GM19351 (cell line): ENCODE results near the gene SLC28A3.

ENCODE experiments used
- ATAC-seq: cut with Tn5 transposase; IDR thresholded peaks from one replicate; pipeline ENCODE4 v1.9.1; 2021; ENCODE audit warnings: mild to moderate bottlenecking, moderate library complexity; ENCODE audit not compliant: unreplicated experiment

Gene SLC28A3

DNA sequence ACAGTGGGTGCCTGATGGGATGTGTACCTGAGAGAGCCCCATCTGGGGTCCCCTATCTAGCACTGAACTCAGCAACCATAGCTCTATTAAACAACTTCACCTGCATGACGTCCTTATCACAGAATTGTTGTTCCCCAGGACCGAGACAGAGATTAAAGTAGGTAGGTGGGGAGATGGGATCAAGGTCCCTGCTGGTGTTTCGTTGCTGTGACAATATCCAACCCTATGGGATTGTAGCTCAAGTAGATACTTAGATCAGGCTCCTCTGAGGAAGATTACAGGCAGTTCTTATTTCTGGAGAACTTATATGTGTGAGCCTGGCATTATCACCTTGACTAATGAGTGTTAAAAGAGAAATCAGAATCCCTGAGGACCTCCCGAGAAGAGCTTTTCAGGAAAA is 84.9 kb downstream of the SLC28A3 start:
- no peak for ATAC-seq

- no peak for ATAC-seq
Observed at GRCh38 chr9:84254972-84255371, 85.6 kb downstream of the SLC28A3 start.

DNA sequence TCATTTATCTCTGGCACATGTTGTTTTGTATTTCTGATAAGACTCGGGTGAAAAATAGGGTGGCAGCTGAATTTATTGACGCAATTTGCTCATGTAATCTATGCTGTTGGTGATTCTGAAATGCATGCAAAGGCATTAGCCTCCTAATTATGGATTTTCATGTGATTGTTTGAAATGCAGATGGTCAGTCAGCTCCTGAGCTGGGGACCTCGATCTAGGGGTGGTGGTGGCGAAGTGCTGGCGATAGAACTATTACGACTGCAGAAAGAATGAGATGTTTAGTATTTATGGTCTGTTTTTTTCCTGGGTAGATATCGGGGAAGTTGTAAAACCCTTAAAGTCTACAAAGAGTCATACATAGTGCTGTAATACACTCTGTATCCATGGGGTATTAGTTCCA is 88.6 kb downstream of the SLC28A3 start:
- ATAC-seq, result no peak

- ATAC-seq, result no peak
Observed at GRCh38 chr9:84241817-84242373, 98.7 kb downstream of the SLC28A3 start.

GRCh38 chr9:84239343-84239742 is 101.2 kb downstream of the SLC28A3 start:
- ATAC-seq, result no peak

- no peak for ATAC-seq
Observed at GRCh38 chr9:84238652-84239051, 101.9 kb downstream of the SLC28A3 start.

DNA sequence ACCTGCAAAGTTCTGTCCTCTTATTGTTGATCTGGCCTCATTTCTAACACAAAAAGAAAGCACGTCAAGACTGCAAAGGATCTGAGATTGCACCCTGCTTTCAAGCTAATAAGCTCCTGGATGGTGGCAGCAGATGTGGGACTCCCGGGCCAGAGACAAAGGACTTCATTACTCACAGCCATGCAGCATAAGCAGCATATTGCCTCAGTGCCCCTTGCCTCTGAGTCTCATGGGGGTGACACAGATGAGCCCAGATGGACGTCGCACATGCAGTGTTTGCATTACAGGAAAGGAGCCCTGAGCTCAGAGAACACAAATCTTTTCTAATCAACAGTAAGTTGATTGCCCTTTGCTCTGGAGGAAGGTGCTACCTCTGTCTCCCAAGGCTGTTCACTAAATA is 105.0 kb downstream of the SLC28A3 start:
- ATAC-seq, result no peak

DNA sequence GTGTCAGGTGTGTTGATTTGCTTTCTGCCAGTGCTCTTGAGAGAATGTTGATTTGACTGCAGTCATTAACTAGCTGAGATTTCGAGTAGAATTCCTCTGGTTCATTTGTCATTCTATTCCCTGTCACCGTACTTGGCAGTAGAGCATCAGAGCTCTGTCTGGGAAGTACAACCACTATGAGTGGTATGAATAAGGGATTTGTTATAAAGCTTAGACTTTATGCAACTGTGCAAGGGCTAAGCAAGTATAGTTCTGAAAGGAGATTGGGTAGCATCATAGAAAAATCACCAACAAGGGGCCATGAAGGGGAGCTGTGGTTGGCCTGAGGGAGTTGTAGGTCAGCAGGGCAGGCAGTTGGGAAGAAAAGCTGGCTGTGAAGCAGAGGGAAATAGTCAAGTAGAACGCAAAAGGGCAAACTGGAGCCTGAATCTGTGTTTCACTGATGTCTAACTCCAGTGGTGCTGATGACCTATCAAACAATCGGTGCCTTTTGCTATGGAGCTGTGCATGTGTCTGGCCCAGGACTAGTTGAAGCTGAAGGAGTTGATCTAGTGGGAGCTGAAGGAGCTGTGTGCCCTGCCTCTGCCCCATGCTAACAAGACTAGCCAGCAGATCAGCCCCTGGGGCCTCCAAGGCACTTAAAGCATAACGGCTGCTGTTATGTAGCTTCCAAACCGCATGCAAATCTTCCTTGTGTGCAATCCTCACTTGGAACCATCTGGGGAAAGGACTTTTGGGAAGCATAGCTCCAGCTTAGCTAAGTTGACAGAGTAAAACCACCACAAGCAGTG is 110.0 kb downstream of the SLC28A3 start:
- ATAC-seq, result no peak

DNA sequence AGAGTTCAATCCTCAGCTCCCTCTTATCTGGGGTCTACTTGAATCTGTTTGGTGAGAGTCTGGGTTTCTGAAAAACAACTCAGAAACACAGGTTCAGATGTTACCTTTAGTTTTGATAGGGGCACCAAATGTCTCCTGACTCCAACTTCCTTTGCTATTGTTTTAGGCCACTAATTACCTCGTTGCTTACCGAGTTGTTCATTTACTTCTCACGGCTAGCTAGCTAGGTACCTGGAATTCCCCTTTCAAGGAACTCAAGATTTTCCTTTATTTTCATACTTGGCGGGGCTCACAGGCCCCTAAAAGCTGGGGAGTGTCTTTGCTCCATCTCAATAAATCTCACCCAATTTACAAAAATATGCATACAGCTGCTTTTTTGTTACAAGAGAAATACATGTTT is 111.4 kb downstream of the SLC28A3 start:
- ATAC-seq, result no peak

GRCh38 chr9:84228130-84228720 is 112.3 kb downstream of the SLC28A3 start:
- no peak for ATAC-seq

GRCh38 chr9:84226126-84226525 is 114.4 kb downstream of the SLC28A3 start:
- no peak for ATAC-seq
